H1 (cell line): ENCODE measurements around the gene OTUD5.

Source experiments
- CHD2 ChIP-seq: IDR thresholded peaks from 2 replicates; pipeline ENCODE4 v1.6.1; 2012; ENCODE audit warnings: low read length, improper control_type of control experiment
- EP300 ChIP-seq, 2 experiments: IDR thresholded peaks; 1 replicate in 1 of 2; 2 replicates in 1 of 2; pipeline ENCODE4 v1.6.1; 2011 to 2012; ENCODE audit warnings: low read depth in 2 of 2, low read length in 2 of 2, mild to moderate bottlenecking in 2 of 2, borderline replicate concordance in 1 of 2, inconsistent platforms in 1 of 2, moderate library complexity in 1 of 2
- POLR2A ChIP-seq, 2 experiments: IDR thresholded peaks; 1 replicate in 1 of 2; 2 replicates in 1 of 2; pipeline ENCODE4 v1.6.1; 2011; ENCODE audit warnings: low read depth in 2 of 2, low read length in 2 of 2, mild to moderate bottlenecking in 2 of 2; ENCODE audit errors: control extremely low read depth in 1 of 2
- RFX5 ChIP-seq: IDR thresholded peaks from 2 replicates; pipeline ENCODE4 v1.6.1; 2011; ENCODE audit warnings: low read depth, low read length, improper control_type of control experiment, borderline replicate concordance
- TAF1 ChIP-seq: IDR thresholded peaks from 2 replicates; pipeline ENCODE4 v1.6.1; 2011; ENCODE audit warnings: mild to moderate bottlenecking, low read depth, low read length
- TF ChIP-seq, protein P1 (sequence below), 3 experiments: IDR thresholded peaks; 1 replicate in 2 of 3; 2 replicates in 1 of 3; pipeline versions ENCODE4 v1.5.1 to v1.6.1; 2011; ENCODE audit warnings: low read length in 3 of 3, mild to moderate bottlenecking in 3 of 3, inconsistent platforms in 2 of 3, low read depth in 1 of 3, moderate library complexity in 1 of 3; ENCODE audit not compliant: insufficient read depth in 1 of 3; ENCODE audit errors: control extremely low read depth in 1 of 3

GRCh38 chrX:48978226-48978625 is 20.8 kb upstream of the OTUD5 start:
- TF ChIP-seq, protein P1, sequence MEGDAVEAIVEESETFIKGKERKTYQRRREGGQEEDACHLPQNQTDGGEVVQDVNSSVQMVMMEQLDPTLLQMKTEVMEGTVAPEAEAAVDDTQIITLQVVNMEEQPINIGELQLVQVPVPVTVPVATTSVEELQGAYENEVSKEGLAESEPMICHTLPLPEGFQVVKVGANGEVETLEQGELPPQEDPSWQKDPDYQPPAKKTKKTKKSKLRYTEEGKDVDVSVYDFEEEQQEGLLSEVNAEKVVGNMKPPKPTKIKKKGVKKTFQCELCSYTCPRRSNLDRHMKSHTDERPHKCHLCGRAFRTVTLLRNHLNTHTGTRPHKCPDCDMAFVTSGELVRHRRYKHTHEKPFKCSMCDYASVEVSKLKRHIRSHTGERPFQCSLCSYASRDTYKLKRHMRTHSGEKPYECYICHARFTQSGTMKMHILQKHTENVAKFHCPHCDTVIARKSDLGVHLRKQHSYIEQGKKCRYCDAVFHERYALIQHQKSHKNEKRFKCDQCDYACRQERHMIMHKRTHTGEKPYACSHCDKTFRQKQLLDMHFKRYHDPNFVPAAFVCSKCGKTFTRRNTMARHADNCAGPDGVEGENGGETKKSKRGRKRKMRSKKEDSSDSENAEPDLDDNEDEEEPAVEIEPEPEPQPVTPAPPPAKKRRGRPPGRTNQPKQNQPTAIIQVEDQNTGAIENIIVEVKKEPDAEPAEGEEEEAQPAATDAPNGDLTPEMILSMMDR (IDR thresholded peaks at IDR 0.05; ENCODE audit: control extremely low read depth in 1 of 3, insufficient read depth in 1 of 3, low read depth in 1 of 3, low read length in 3 of 3), result no peak
- TF ChIP-seq TAF1, result no peak
- TF ChIP-seq POLR2A (IDR thresholded peaks at IDR 0.05; ENCODE audit: control extremely low read depth in 1 of 2, low read depth in 2 of 2, low read length in 2 of 2), result no peak
- TF ChIP-seq EP300 (IDR thresholded peaks at IDR 0.05; ENCODE audit: borderline replicate concordance in 1 of 2, low read depth in 2 of 2, low read length in 2 of 2), result no peak
- TF ChIP-seq RFX5, result no peak
- no peak for TF ChIP-seq CHD2
